IMR-90 (cell line): ENCODE measurements around the gene SLX4IP. TPM values are rescaled to one million over a fixed set of nuclear protein-coding genes. Genes with fewer than 3 reads are reported as not detected.

Source experiments
- ATAC-seq: fragments of 200-7000 bp; cut with Tn5 transposase; 2 replicates; pipeline ENCODE4 v1.9.1; 2020; ENCODE audit warnings: low read depth, mild to moderate bottlenecking, moderate library complexity
- BruUV-seq: library from RNA; stranded (reverse); fragments of 400-500 nt; replicated peaks from 2 replicates; lab custom pipeline; 2021; lab: Mats Ljungman, UMichigan
- CTCF ChIA-PET: fragments of 300-600 bp; formaldehyde crosslinking; extraction: SDS; loops from one replicate; lab custom pipeline; 2021; ENCODE audit warnings: antibody characterized with exemption; lab: Yijun Ruan, JAX
- POLR2A ChIA-PET: fragments of 300-600 bp; sonication (Branson Sonifier 250); formaldehyde crosslinking; loops from one replicate; lab custom pipeline; 2022; ENCODE audit warnings: antibody characterized with exemption; ENCODE audit not compliant: unreplicated experiment; lab: Charles Lee
- DNase-seq: peaks from one replicate; pipeline ENCODE4 v3.0.0; 2013
- H2AFZ ChIP-seq: replicated peaks from 2 replicates; pipeline ENCODE3; 2013; ENCODE audit warnings: low read length, mild to moderate bottlenecking; ENCODE audit not compliant: poor library complexity
- H2AK5ac ChIP-seq: 2 replicates; pipeline ENCODE4 v1.6.1; 2013; ENCODE audit warnings: low read depth, low read length, inconsistent platforms
- H2AK9ac ChIP-seq: replicated peaks from 2 replicates; pipeline ENCODE3; 2013; ENCODE audit warnings: mild to moderate bottlenecking, low read depth, low read length, moderate library complexity; ENCODE audit not compliant: poor library complexity
- H2BK120ac ChIP-seq: 2 replicates; pipeline ENCODE4 v1.6.1; 2013; ENCODE audit warnings: low read depth, low read length, inconsistent platforms
- H2BK15ac ChIP-seq: 3 replicates; pipeline ENCODE4 v1.6.1; 2013; ENCODE audit warnings: low read depth, low read length, inconsistent platforms
- H2BK20ac ChIP-seq: 2 replicates; pipeline ENCODE4 v1.6.1; 2013; ENCODE audit warnings: low read depth, mild to moderate bottlenecking, inconsistent platforms, low read length, moderate library complexity
- H2BK5ac ChIP-seq: 2 replicates; pipeline ENCODE4 v1.6.1; 2013; ENCODE audit warnings: mild to moderate bottlenecking, low read depth, low read length, inconsistent platforms; ENCODE audit not compliant: poor library complexity, severe bottlenecking
- H3K14ac ChIP-seq: replicated peaks from 2 replicates; pipeline ENCODE4 v1.6.1; 2013; ENCODE audit warnings: low read depth, low read length, inconsistent platforms
- H3K18ac ChIP-seq: 2 replicates; pipeline ENCODE4 v1.6.1; 2013; ENCODE audit warnings: low read depth, low read length, control low read depth
- H3K23ac ChIP-seq: 2 replicates; pipeline ENCODE4 v1.6.1; 2013; ENCODE audit warnings: low read depth, low read length, inconsistent platforms
- H3K27ac ChIP-seq: 2 replicates; pipeline ENCODE4 v1.5.1; 2013; ENCODE audit warnings: mild to moderate bottlenecking, control low read depth, low read length; ENCODE audit not compliant: insufficient read depth
- H3K27me3 ChIP-seq: 2 replicates; pipeline ENCODE4 v1.6.1; 2013; ENCODE audit warnings: low read length; ENCODE audit not compliant: control insufficient read depth, insufficient read depth
- H3K36me3 ChIP-seq: 2 replicates; pipeline ENCODE4 v1.6.1; 2013; ENCODE audit warnings: low read length, mixed read lengths; ENCODE audit not compliant: control insufficient read depth, insufficient read depth
- H3K4ac ChIP-seq: 2 replicates; pipeline ENCODE4 v1.6.1; 2013; ENCODE audit warnings: low read depth, low read length, inconsistent platforms
- H3K4me1 ChIP-seq: 2 replicates; pipeline ENCODE4 v1.6.1; 2013; ENCODE audit warnings: low read length, mixed read lengths; ENCODE audit not compliant: control insufficient read depth, insufficient read depth
- H3K4me2 ChIP-seq: 2 replicates; pipeline ENCODE4 v1.6.1; 2013; ENCODE audit warnings: low read depth, mild to moderate bottlenecking, control low read depth, low read length, moderate library complexity
- H3K4me3 ChIP-seq: 2 replicates; pipeline ENCODE4 v1.5.1; 2013; ENCODE audit warnings: low read depth, mild to moderate bottlenecking, control low read depth, low read length, moderate library complexity; ENCODE audit not compliant: insufficient read depth
- H3K56ac ChIP-seq: 2 replicates; pipeline ENCODE4 v1.6.1; 2013; ENCODE audit warnings: low read length, inconsistent platforms; ENCODE audit not compliant: insufficient read depth; ENCODE audit errors: extremely low read depth
- H3K79me1 ChIP-seq, 2 experiments: 2 replicates each; pipeline ENCODE4 v1.6.1; 2013; ENCODE audit warnings: low read length in 2 of 2, inconsistent platforms in 1 of 2, low read depth in 1 of 2
- H3K9ac ChIP-seq: 2 replicates; pipeline ENCODE4 v1.6.1; 2013; ENCODE audit warnings: low read depth, low read length, control low read depth
- H3K9me1 ChIP-seq: 2 replicates; pipeline ENCODE4 v1.6.1; 2013; ENCODE audit warnings: low read length, inconsistent platforms; ENCODE audit not compliant: insufficient read depth
- H3K9me3 ChIP-seq: 2 replicates; pipeline ENCODE4 v1.6.1; 2013; ENCODE audit warnings: low read length; ENCODE audit not compliant: control insufficient read depth, insufficient read depth
- H4K20me1 ChIP-seq: 2 replicates; pipeline ENCODE4 v1.6.1; 2013; ENCODE audit warnings: low read length, inconsistent platforms; ENCODE audit not compliant: insufficient read depth
- H4K5ac ChIP-seq: 2 replicates; pipeline ENCODE4 v1.6.1; 2013; ENCODE audit warnings: mild to moderate bottlenecking, low read depth, low read length, control low read depth
- H4K8ac ChIP-seq, 2 experiments: 2 replicates each; pipeline ENCODE4 v1.6.1; 2013; ENCODE audit warnings: low read depth in 2 of 2, low read length in 2 of 2, control low read depth in 1 of 2, inconsistent platforms in 1 of 2
- H4K91ac ChIP-seq: 2 replicates; pipeline ENCODE4 v1.6.1; 2013; ENCODE audit warnings: low read depth, low read length, inconsistent platforms; ENCODE audit not compliant: insufficient read depth
- CEBPB ChIP-seq: IDR thresholded peaks from 2 replicates; pipeline ENCODE4 v1.6.1; 2012; ENCODE audit warnings: low read depth, low read length, improper control_type of control experiment
- ELK1 ChIP-seq: fragments of 150-350 bp; IDR thresholded peaks from 2 replicates; pipeline ENCODE4 v1.6.1; 2016; ENCODE audit warnings: low read depth, mild to moderate bottlenecking, low read length, moderate library complexity, borderline replicate concordance
- MAFK ChIP-seq: IDR thresholded peaks from 2 replicates; pipeline ENCODE4 v1.6.1; 2012; ENCODE audit warnings: low read depth, low read length, improper control_type of control experiment
- MAZ ChIP-seq: IDR thresholded peaks from 2 replicates; pipeline ENCODE4 v1.6.1; 2012; ENCODE audit warnings: low read depth, mild to moderate bottlenecking, low read length, improper control_type of control experiment, moderate library complexity, borderline replicate concordance
- MXI1 ChIP-seq: IDR thresholded peaks from 2 replicates; pipeline ENCODE4 v1.6.1; 2012; ENCODE audit warnings: low read depth, mild to moderate bottlenecking, low read length, moderate library complexity, borderline replicate concordance
- POLR2A ChIP-seq: IDR thresholded peaks from 2 replicates; pipeline ENCODE4 v1.6.1; 2012; ENCODE audit warnings: mild to moderate bottlenecking, low read depth, low read length
- WGBS, 2 experiments: methylation state at CpG; one replicate each; pipeline versions ENCODE4 v1.1.5 to v1.1.7; 2013; ENCODE audit warnings: missing lambda C conversion rate in 2 of 2; ENCODE audit not compliant: insufficient read length in 1 of 2; ENCODE audit errors: extremely low coverage in 2 of 2; 5-methylcytosine and 5-hydroxymethylcytosine counted together
- dilution Hi-C: fragments of 300-500 bp; cut with HindIII; formaldehyde crosslinking; loops from one replicate; pipeline ENCODE4 v1.14.3; 2018; ENCODE audit warnings: low sequenced_read_pairs; ENCODE audit not compliant: unreplicated experiment
- in situ Hi-C: fragments of 300-500 bp; cut with MboI; formaldehyde crosslinking; loops from 3 replicates; pipeline ENCODE4 v1.14.3; 2019; ENCODE audit warnings: low sequenced_read_pairs, inconsistent platforms, mixed read lengths
- intact Hi-C: fragments of 100-400 bp; cut with micrococcal nuclease; formaldehyde crosslinking; loops from 2 replicates; pipeline ENCODE4 v1.10.0; 2022
- polyA plus RNA-seq, 3 experiments: library from polyadenylated mRNA; depleted of rRNA; stranded (reverse); fragments of >200 nt; gene quantifications; 2 replicates each; pipeline ENCODE4 v1.2.3, GENCODE V29; 2012; ENCODE audit warnings: low replicate concordance in 1 of 3
- total RNA-seq: library from RNA; depleted of rRNA; stranded (reverse); fragments of >200 nt; gene quantifications from 2 replicates; pipeline ENCODE4 v1.2.3, GENCODE V29; 2012

The SLX4IP gene
- total and polyA plus RNA-seq, 2 of the 4 experiments (the other 2 are of a cell fraction) = 1.3 to 5.9 TPM

GRCh38 chr20:10438217-10438616 lies 3.1 kb downstream of the SLX4IP start:
- Histone ChIP-seq H3K79me1 (peaks cover 23 to 29% of the 10 kb centered on the region in 2 experiments), H3K36me3 (no peaks in the 10 kb centered on the region), H2AFZ (no peak overlapping the region), H3K9ac (no peak overlapping the region), H3K9me3 (no peaks in the 10 kb centered on the region), H2BK5ac (no peak overlapping the region), H2BK120ac (no peak overlapping the region), H2AK9ac (no peak overlapping the region), H3K27ac (no peak overlapping the region), H3K14ac (no peak overlapping the region), H4K91ac (no peak overlapping the region), H3K56ac (no peak overlapping the region), H4K20me1 (no peaks in the 10 kb centered on the region), H3K4ac (no peak overlapping the region), H3K27me3 (no peaks in the 10 kb centered on the region), H3K18ac (no peak overlapping the region), H4K8ac (no peak overlapping the region), H3K9me1 (peaks cover 2% of the 10 kb centered on the region; the same call in 1 of the 2 replicates), H2AK5ac (no peak overlapping the region), H3K4me3 (no peak overlapping the region), H3K4me2 (no peak overlapping the region), H2BK20ac (no peak overlapping the region), H3K4me1 (no peaks in the 10 kb centered on the region), H2BK15ac (no peak overlapping the region), H4K5ac (no peak overlapping the region), H3K23ac (no peak overlapping the region)
- CTCF ChIA-PET = no interaction called here
- no TSS peak for BruUV-seq
- dilution Hi-C loops = no loop called here
- in situ Hi-C loops = no loop called here
- ATAC-seq (no peak), DNase-seq (no peak)
- intact Hi-C loops = loop anchor here (10.0 kb wide), 1 partner anchor 1107 kb away; no protein-coding TSS in a partner anchor
- TF ChIP-seq MAFK (no peak), MXI1 (no peak), CEBPB (no peak), POLR2A (no peak), ELK1 (no peak), MAZ (no peak)
- WGBS, 2 experiments = no CpG with 5 or more reads among the region's 4 CpGs
- POLR2A ChIA-PET = no interaction called here
